Neutrophil (primary cell): ENCODE data around the gene PLA2G12B.
"Not testable (repeated sequence)": the region's sequence is repeated elsewhere in the genome, so short reads cannot be mapped to it uniquely, and the experiment has no call there.

ENCODE experiments used
- H3K27ac ChIP-seq: fragments of 200-600 bp; sonication (generic); 2 replicates; pipeline ENCODE4 v1.5.1; 2016; ENCODE audit warnings: mild to moderate bottlenecking, moderate library complexity
- H3K27me3 ChIP-seq: fragments of 200-600 bp; sonication (generic); 2 replicates; pipeline ENCODE4 v1.6.0; 2016; ENCODE audit warnings: mild to moderate bottlenecking
- H3K36me3 ChIP-seq: fragments of 200-600 bp; sonication (generic); 2 replicates; pipeline ENCODE4 v1.5.1; 2017
- H3K4me1 ChIP-seq, 2 experiments: fragments of 200-600 bp in 1 of 2; sonication (generic) in 1 of 2; 1 replicate in 1 of 2; 2 replicates in 1 of 2; pipeline versions ENCODE4 v1.5.1 to v1.6.1; 2013 to 2016; ENCODE audit warnings: low read depth in 1 of 2, low read length in 1 of 2, mild to moderate bottlenecking in 1 of 2, moderate library complexity in 1 of 2; ENCODE audit not compliant: control insufficient read depth in 1 of 2, insufficient read depth in 1 of 2
- H3K4me3 ChIP-seq, 2 experiments: fragments of 200-600 bp in 1 of 2; sonication (generic) in 1 of 2; 1 replicate in 1 of 2; 2 replicates in 1 of 2; pipeline ENCODE4 v1.5.1; 2013 to 2016; ENCODE audit warnings: low read depth in 1 of 2, low read length in 1 of 2, mild to moderate bottlenecking in 1 of 2, moderate library complexity in 1 of 2
- H3K9me3 ChIP-seq: fragments of 200-600 bp; sonication (generic); 2 replicates; pipeline ENCODE4 v1.5.1; 2016
- CTCF ChIP-seq: fragments of 200-600 bp; sonication (generic); IDR thresholded peaks from 2 replicates; pipeline ENCODE4 v1.5.1; 2016; ENCODE audit warnings: antibody characterized with exemption

The PLA2G12B gene

GRCh38 chr10:72930276-72930675 is 24.3 kb downstream of the PLA2G12B start:
- TF ChIP-seq CTCF, result no peak
- Histone ChIP-seq H3K9me3 (no peaks in the 10 kb centered on the region), H3K27ac (no peak overlapping the region), H3K36me3 (no peaks in the 10 kb centered on the region), H3K4me1 (no peaks in the 10 kb centered on the region), H3K4me3 (no peak overlapping the region), H3K27me3 (no peaks in the 10 kb centered on the region)

GRCh38 chr10:72928798-72929197 is 25.8 kb downstream of the PLA2G12B start:
- Histone ChIP-seq H3K36me3 (no peaks in the 10 kb centered on the region), H3K4me1 (no peaks in the 10 kb centered on the region), H3K9me3 (no peaks in the 10 kb centered on the region), H3K27me3 (no peaks in the 10 kb centered on the region), H3K4me3 (no peak overlapping the region), H3K27ac (no peak overlapping the region)
- no peak for TF ChIP-seq CTCF

- no peaks in the 10 kb centered on the region for H3K9me3 ChIP-seq
- no peak overlapping the region for H3K4me3 ChIP-seq
- no peak for TF ChIP-seq CTCF
- no peaks in the 10 kb centered on the region for H3K27me3 ChIP-seq
- no peaks in the 10 kb centered on the region for H3K36me3 ChIP-seq
- no peaks in the 10 kb centered on the region for H3K4me1 ChIP-seq
- no peak overlapping the region for H3K27ac ChIP-seq
Measured at GRCh38 chr10:72927485-72927884, 27.1 kb downstream of the PLA2G12B start.

GRCh38 chr10:72925951-72926465 is 28.6 kb downstream of the PLA2G12B start:
- Histone ChIP-seq H3K9me3 (no peaks in the 10 kb centered on the region), H3K27me3 (no peaks in the 10 kb centered on the region), H3K36me3 (no peaks in the 10 kb centered on the region), H3K4me3 (no peak overlapping the region), H3K4me1 (no peaks in the 10 kb centered on the region), H3K27ac (no peak overlapping the region)
- TF ChIP-seq CTCF, result no peak

GRCh38 chr10:72924351-72924750 is 30.3 kb downstream of the PLA2G12B start:
- Histone ChIP-seq H3K4me1 (no peaks in the 10 kb centered on the region), H3K27ac (no peak overlapping the region), H3K36me3 (no peaks in the 10 kb centered on the region), H3K4me3 (no peak overlapping the region), H3K27me3 (no peaks in the 10 kb centered on the region), H3K9me3 (no peaks in the 10 kb centered on the region)
- TF ChIP-seq CTCF, result no peak

GRCh38 chr10:72921147-72921683 is 33.4 kb downstream of the PLA2G12B start:
- not testable (repeated sequence) for H3K4me3 ChIP-seq, H3K36me3 ChIP-seq, H3K27me3 ChIP-seq, H3K4me1 ChIP-seq, H3K9me3 ChIP-seq, H3K27ac ChIP-seq
